Natural killer cell (primary cell): ENCODE measurements around the gene ITPR1. TPM values are rescaled to one million over a fixed set of nuclear protein-coding genes. Genes with fewer than 3 reads are reported as not detected.

Experiments
- ATAC-seq, 3 donors: fragments of 150-1000 bp in 2 of 3; fragments of 200-7000 bp in 1 of 3; cut with Tn5 transposase; 1 replicate in 1 of 3; 2 replicates in 2 of 3; pipeline ENCODE4 v1.10.0; 2021; ENCODE audit warnings: mild to moderate bottlenecking in 2 of 3, moderate library complexity in 2 of 3
- DNase-seq, 2 donors: peaks; one replicate each; pipeline versions ENCODE4 v3.0.0 to v3.0.0-alpha.2; 2013 to 2021; ENCODE audit warnings: mixed read lengths in 1 of 2
- H3K27ac ChIP-seq: one replicate; pipeline ENCODE4 v1.5.1; 2013; ENCODE audit warnings: mild to moderate bottlenecking, low read length
- H3K27me3 ChIP-seq: one replicate; pipeline ENCODE4 v1.6.1; 2013; ENCODE audit warnings: low read length; ENCODE audit not compliant: control insufficient read depth, insufficient read depth
- H3K36me3 ChIP-seq: one replicate; pipeline ENCODE4 v1.6.1; 2013; ENCODE audit warnings: low read length; ENCODE audit not compliant: control insufficient read depth, insufficient read depth
- H3K4me1 ChIP-seq: one replicate; pipeline ENCODE4 v1.6.1; 2013; ENCODE audit warnings: low read length; ENCODE audit not compliant: control insufficient read depth, insufficient read depth
- H3K4me3 ChIP-seq: one replicate; pipeline ENCODE4 v1.5.1; 2013; ENCODE audit warnings: low read length
- H3K9me3 ChIP-seq: one replicate; pipeline ENCODE4 v1.6.1; 2013; ENCODE audit warnings: low read length; ENCODE audit not compliant: control insufficient read depth, insufficient read depth
- H3K27ac Mint-ChIP-seq, 2 donors: one replicate each; pipeline ENCODE4 v1.8.0; 2022; ENCODE audit warnings: mild to moderate bottlenecking in 2 of 2, mixed read lengths in 2 of 2, moderate library complexity in 1 of 2
- H3K27me3 Mint-ChIP-seq, 2 donors: one replicate each; pipeline ENCODE4 v1.8.0; 2022; ENCODE audit warnings: low read depth in 2 of 2, mixed read lengths in 2 of 2
- H3K36me3 Mint-ChIP-seq: one replicate; pipeline ENCODE4 v1.8.0; 2022; ENCODE audit warnings: mixed read lengths
- H3K4me1 Mint-ChIP-seq, 2 donors: one replicate each; pipeline ENCODE4 v1.8.0; 2022; ENCODE audit warnings: mixed read lengths in 2 of 2
- H3K4me3 Mint-ChIP-seq: one replicate; pipeline ENCODE4 v1.8.0; 2022; ENCODE audit warnings: mild to moderate bottlenecking, moderate library complexity, mixed read lengths
- H3K9me3 Mint-ChIP-seq, 2 donors: one replicate each; pipeline ENCODE4 v1.8.0; 2022; ENCODE audit warnings: mixed read lengths in 2 of 2
- WGBS: methylation state at CpG from one replicate; pipeline ENCODE4 v1.1.7; 2013; ENCODE audit warnings: missing lambda C conversion rate; ENCODE audit not compliant: insufficient coverage; 5-methylcytosine and 5-hydroxymethylcytosine counted together
- intact Hi-C: fragments of 100-400 bp; cut with micrococcal nuclease; formaldehyde crosslinking; loops from one replicate; pipeline ENCODE4 v1.14.2; 2022
- total RNA-seq, 4 donors: library from RNA; stranded (reverse); fragments of 120-200 nt in 1 of 4; gene quantifications; one replicate each; pipeline versions ENCODE4 v1.2.3 to v1.2.4, GENCODE V29; 2013 to 2022
- TF ChIP-seq, protein P1 (sequence below): fragments of 200-600 bp; IDR thresholded peaks from one replicate; pipeline ENCODE4 v1.8.0; 2022; ENCODE audit warnings: antibody characterized with exemption

ITPR1 gene
- total RNA-seq, 3 donors from 2014 or later (not counting 1 experiment from before 2014, with no cell fraction given): 86.7 to 123 (median 94.8) TPM

DNA sequence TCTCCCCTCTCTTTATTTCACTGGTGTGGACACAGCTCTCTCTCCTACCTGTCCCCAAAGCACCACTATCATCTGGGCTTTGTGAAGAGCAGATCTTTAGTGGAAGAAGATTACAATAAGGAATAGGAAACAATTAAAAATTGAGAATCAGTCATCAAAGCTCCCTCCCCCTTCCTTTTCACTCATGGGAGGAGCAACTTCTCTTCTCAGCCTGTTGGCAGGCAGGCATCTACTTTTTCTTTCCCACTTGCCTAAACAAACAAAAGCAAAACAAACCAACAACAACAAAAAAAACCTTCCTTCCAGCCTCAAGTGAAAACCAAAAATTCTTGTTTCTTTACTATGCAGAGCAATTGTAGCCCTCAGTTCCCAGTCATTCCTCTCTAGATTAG, 360.6 kb downstream of the ITPR1 start:
- Histone ChIP-seq H3K4me3 (no peak overlapping the region), H3K27ac (peak overlapping the region; percentile 51), H3K27me3 (no peaks in the 10 kb centered on the region), H3K36me3 (no peaks in the 10 kb centered on the region), H3K4me1 (peaks cover 37% of the 10 kb centered on the region), H3K9me3 (no peaks in the 10 kb centered on the region)
- peak overlapping the region; percentile 49 for H3K4me3 Mint-ChIP-seq
- peaks cover 53 to 62% of the 10 kb centered on the region in 2 donors for H3K4me1 Mint-ChIP-seq
- H3K27me3 Mint-ChIP-seq: no peaks in the 10 kb centered on the region
- intact Hi-C loops: no loop called here
- H3K27ac Mint-ChIP-seq: peak overlapping the region; percentile 79 to 90
- TF ChIP-seq, protein P1, sequence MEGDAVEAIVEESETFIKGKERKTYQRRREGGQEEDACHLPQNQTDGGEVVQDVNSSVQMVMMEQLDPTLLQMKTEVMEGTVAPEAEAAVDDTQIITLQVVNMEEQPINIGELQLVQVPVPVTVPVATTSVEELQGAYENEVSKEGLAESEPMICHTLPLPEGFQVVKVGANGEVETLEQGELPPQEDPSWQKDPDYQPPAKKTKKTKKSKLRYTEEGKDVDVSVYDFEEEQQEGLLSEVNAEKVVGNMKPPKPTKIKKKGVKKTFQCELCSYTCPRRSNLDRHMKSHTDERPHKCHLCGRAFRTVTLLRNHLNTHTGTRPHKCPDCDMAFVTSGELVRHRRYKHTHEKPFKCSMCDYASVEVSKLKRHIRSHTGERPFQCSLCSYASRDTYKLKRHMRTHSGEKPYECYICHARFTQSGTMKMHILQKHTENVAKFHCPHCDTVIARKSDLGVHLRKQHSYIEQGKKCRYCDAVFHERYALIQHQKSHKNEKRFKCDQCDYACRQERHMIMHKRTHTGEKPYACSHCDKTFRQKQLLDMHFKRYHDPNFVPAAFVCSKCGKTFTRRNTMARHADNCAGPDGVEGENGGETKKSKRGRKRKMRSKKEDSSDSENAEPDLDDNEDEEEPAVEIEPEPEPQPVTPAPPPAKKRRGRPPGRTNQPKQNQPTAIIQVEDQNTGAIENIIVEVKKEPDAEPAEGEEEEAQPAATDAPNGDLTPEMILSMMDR: no peak
- H3K9me3 Mint-ChIP-seq: peaks cover 0 to 2% of the 10 kb centered on the region in 2 donors
- ATAC-seq (no peak), DNase-seq (no peak)
- no peaks in the 10 kb centered on the region for H3K36me3 Mint-ChIP-seq

- H3K9me3 ChIP-seq: no peaks in the 10 kb centered on the region
These were observed 362.5 kb downstream of the ITPR1 start for GRCh38 chr3:4855676-4856075.

GRCh38 chr3:4856136-4856535, 363.0 kb downstream of the ITPR1 start:
- H3K27ac Mint-ChIP-seq: peak overlapping the region in 1 of 2 donors; percentile 49
- intact Hi-C loops: no loop called here

More at GRCh38 chr3:4855676-4856075, 362.5 kb downstream of the ITPR1 start:
- ATAC-seq (no peak), DNase-seq (no peak)
- H3K9me3 Mint-ChIP-seq: peaks cover 0 to 2% of the 10 kb centered on the region in 2 donors
- intact Hi-C loops: no loop called here
- Histone ChIP-seq H3K27ac (no peak overlapping the region), H3K4me3 (no peak overlapping the region), H3K4me1 (peaks cover 30% of the 10 kb centered on the region), H3K27me3 (no peaks in the 10 kb centered on the region), H3K36me3 (no peaks in the 10 kb centered on the region)
- no peaks in the 10 kb centered on the region for H3K36me3 Mint-ChIP-seq
- peaks cover 36 to 42% of the 10 kb centered on the region in 2 donors for H3K4me1 Mint-ChIP-seq
- TF ChIP-seq, protein P1: no peak
- no peak overlapping the region for H3K4me3 Mint-ChIP-seq
- 65% methylated on average over 4 of the region's 5 CpGs for WGBS
- peak overlapping the region in 1 of 2 donors; percentile 49 for H3K27ac Mint-ChIP-seq
- no peaks in the 10 kb centered on the region for H3K27me3 Mint-ChIP-seq

More at GRCh38 chr3:4856136-4856535, 363.0 kb downstream of the ITPR1 start:
- Histone ChIP-seq H3K4me3 (no peak overlapping the region), H3K27me3 (no peaks in the 10 kb centered on the region), H3K9me3 (peaks cover 3% of the 10 kb centered on the region), H3K36me3 (no peaks in the 10 kb centered on the region), H3K4me1 (peaks cover 29% of the 10 kb centered on the region), H3K27ac (no peak overlapping the region)
- TF ChIP-seq, protein P1: no peak
- H3K4me1 Mint-ChIP-seq: peaks cover 31 to 38% of the 10 kb centered on the region in 2 donors
- WGBS: 46% methylated on average over 2 of the region's 2 CpGs
- H3K36me3 Mint-ChIP-seq: peaks cover 2% of the 10 kb centered on the region
- no peak overlapping the region for H3K4me3 Mint-ChIP-seq
- DNase-seq: no peak
- no peaks in the 10 kb centered on the region for H3K27me3 Mint-ChIP-seq
- no peak for ATAC-seq
- peaks cover under 1 to 2% of the 10 kb centered on the region in 2 donors for H3K9me3 Mint-ChIP-seq
